Measurements from ENCODE around the gene BBOX1. TPM values are rescaled to one million over a fixed set of nuclear protein-coding genes. Genes with fewer than 3 reads are reported as not detected.

Gene BBOX1
- total RNA-seq, 2 experiments from 2014 or later: not detected

GRCh38 chr11:27150098-27150497, 109.5 kb downstream of the BBOX1 start:
- Mint-ChIP-seq H3K27ac (no peak overlapping the region), H3K4me1 (ENCODE audit: low read depth) (no peaks in the 10 kb centered on the region), H3K4me3 (no peak overlapping the region), H3K36me3 (ENCODE audit: low read depth) (no peaks in the 10 kb centered on the region), H3K9me3 (no peaks in the 10 kb centered on the region), H3K27me3 (no peaks in the 10 kb centered on the region)
- no peak overlapping the region for H3K27ac ChIP-seq (ENCODE audit: low read depth in 1 of 2, low read length in 2 of 2)
- no peak for ATAC-seq (ENCODE audit: poor library complexity)
- H3K36me3 ChIP-seq (ENCODE audit: insufficient read depth, low read length): no peaks in the 10 kb centered on the region
- H3K27me3 ChIP-seq (ENCODE audit: control insufficient read depth in 1 of 2, insufficient read depth in 2 of 2, low read length in 2 of 2): no peaks in the 10 kb centered on the region
- intact Hi-C loops (cut with DNase I, micrococcal nuclease): no loop called here
- no peak for TF ChIP-seq CTCF (IDR thresholded peaks at IDR 0.05)
- peaks cover 0 to 6% of the 10 kb centered on the region in 2 experiments for H3K9me3 ChIP-seq (ENCODE audit: control insufficient read depth in 1 of 2, insufficient read depth in 1 of 2, low read length in 2 of 2)
- no peak overlapping the region for H3K4me3 ChIP-seq (ENCODE audit: low read length)
- H3K4me1 ChIP-seq (ENCODE audit: insufficient read depth, low read length): no peaks in the 10 kb centered on the region
- ChIA-PET POLR2A (no interaction called here), CTCF (no interaction called here)
- DNase-seq: no peak

GRCh38 chr11:27153136-27153535, 112.5 kb downstream of the BBOX1 start:
- intact Hi-C loops (cut with DNase I, micrococcal nuclease): no loop called here
- TF ChIP-seq CTCF (IDR thresholded peaks at IDR 0.05): no peak
- H3K4me1 ChIP-seq (ENCODE audit: insufficient read depth, low read length): no peaks in the 10 kb centered on the region
- ChIA-PET CTCF (no interaction called here), POLR2A (no interaction called here)
- no peaks in the 10 kb centered on the region for H3K4me1 Mint-ChIP-seq (ENCODE audit: low read depth)
- no peak overlapping the region for H3K27ac ChIP-seq (ENCODE audit: low read depth in 1 of 2, low read length in 2 of 2)
- H3K9me3 ChIP-seq (ENCODE audit: control insufficient read depth in 1 of 2, insufficient read depth in 1 of 2, low read length in 2 of 2): peaks cover 0 to 6% of the 10 kb centered on the region in 2 experiments
- H3K27ac Mint-ChIP-seq: no peak overlapping the region
- no peaks in the 10 kb centered on the region for H3K9me3 Mint-ChIP-seq
- no peaks in the 10 kb centered on the region for H3K36me3 Mint-ChIP-seq (ENCODE audit: low read depth)
- no peaks in the 10 kb centered on the region for H3K27me3 Mint-ChIP-seq
- no peak for DNase-seq
- no peaks in the 10 kb centered on the region for H3K36me3 ChIP-seq (ENCODE audit: insufficient read depth, low read length)
- no peak overlapping the region for H3K4me3 ChIP-seq (ENCODE audit: low read length)
- no peaks in the 10 kb centered on the region for H3K27me3 ChIP-seq (ENCODE audit: control insufficient read depth in 1 of 2, insufficient read depth in 2 of 2, low read length in 2 of 2)
- no peak overlapping the region for H3K4me3 Mint-ChIP-seq
- no peak for ATAC-seq (ENCODE audit: poor library complexity)

- Mint-ChIP-seq H3K4me1 (ENCODE audit: low read depth) (no peaks in the 10 kb centered on the region), H3K4me3 (no peak overlapping the region), H3K27ac (no peak overlapping the region), H3K9me3 (no peaks in the 10 kb centered on the region), H3K27me3 (peaks cover 10% of the 10 kb centered on the region), H3K36me3 (ENCODE audit: low read depth) (no peaks in the 10 kb centered on the region)
- ChIA-PET POLR2A (no interaction called here), CTCF (no interaction called here)
- intact Hi-C loops (cut with DNase I, micrococcal nuclease): no loop called here
- Histone ChIP-seq H3K4me3 (ENCODE audit: low read length) (no peak overlapping the region), H3K4me1 (ENCODE audit: insufficient read depth, low read length) (no peaks in the 10 kb centered on the region), H3K9me3 (ENCODE audit: control insufficient read depth in 1 of 2, insufficient read depth in 1 of 2, low read length in 2 of 2) (peaks cover 0 to 3% of the 10 kb centered on the region in 2 experiments), H3K36me3 (ENCODE audit: insufficient read depth, low read length) (no peaks in the 10 kb centered on the region), H3K27me3 (ENCODE audit: control insufficient read depth in 1 of 2, insufficient read depth in 2 of 2, low read length in 2 of 2) (no peaks in the 10 kb centered on the region), H3K27ac (ENCODE audit: low read depth in 1 of 2, low read length in 2 of 2) (no peak overlapping the region)
- ATAC-seq (ENCODE audit: poor library complexity) (no peak), DNase-seq (no peak)
- TF ChIP-seq CTCF (IDR thresholded peaks at IDR 0.05): no peak
Measured at GRCh38 chr11:27158456-27159334, 118.1 kb downstream of the BBOX1 start.
